GM19043 (cell line): ENCODE data around the gene MRC2.
"Not testable (repeated sequence)": the region's sequence is repeated elsewhere in the genome, so short reads cannot be mapped to it uniquely, and the experiment has no call there.

Experiments
- ATAC-seq: cut with Tn5 transposase; IDR thresholded peaks from one replicate; pipeline ENCODE4 v1.9.1; 2021; ENCODE audit warnings: low read depth; ENCODE audit not compliant: unreplicated experiment

The MRC2 gene

DNA sequence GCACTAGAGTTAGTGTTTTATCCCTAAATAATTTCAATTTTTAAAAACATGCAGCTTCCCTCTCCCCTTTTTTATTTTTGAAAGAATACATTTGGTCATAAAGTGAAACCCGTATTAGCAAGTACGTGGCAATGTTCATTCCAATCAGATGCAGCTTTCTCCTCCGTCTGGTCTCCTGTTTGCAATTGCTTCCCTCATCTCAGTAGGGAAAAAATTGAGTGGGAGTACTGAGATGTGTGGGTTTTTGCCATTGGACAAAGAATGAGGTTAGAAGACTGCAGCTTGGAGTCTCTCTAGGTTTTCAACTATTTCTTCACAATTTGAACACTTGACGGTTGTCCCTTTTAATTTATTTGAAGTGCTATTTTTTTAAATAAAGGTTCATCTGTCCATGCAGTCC is 14.4 kb upstream of the MRC2 start:
- not testable (repeated sequence) for ATAC-seq

DNA sequence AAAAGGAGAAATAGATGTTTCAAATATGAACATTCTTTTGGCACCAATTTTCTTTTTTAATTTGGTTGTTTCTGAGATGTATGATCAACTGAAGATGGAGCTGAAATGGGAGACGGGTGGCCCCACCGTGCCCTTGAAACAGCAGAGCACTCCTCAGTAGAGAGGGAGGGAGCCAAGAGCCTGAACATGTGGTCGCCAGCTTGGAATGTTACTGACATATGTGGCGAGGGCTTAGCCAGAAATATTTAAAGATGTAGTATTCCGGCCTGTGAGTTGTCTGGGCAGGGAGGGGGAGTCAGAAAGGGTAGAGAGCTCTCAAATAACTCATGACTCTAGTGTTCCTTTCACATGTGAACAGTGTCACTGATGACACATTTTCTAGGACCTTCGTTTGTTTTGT is 13.3 kb upstream of the MRC2 start:
- no peak for ATAC-seq

DNA sequence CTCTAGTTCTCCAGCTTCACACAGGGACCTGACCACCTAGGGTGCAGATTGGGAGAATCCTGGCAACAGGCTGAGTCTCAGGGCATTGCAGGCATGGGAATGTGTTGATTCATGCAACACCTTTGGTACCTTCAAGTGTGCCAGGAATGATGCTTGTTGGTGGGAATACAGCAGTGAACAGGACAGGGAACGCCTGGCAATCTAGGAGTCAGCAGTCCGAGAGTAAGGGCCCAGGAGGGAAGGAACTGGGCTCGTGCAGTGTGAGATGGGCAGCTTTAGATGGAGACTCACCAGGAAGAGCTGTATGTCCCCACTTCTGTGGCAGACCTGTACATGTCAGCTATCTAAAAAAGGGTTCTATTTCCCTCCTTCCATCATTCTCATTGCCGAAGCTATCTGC is 12.0 kb upstream of the MRC2 start:
- no peak for ATAC-seq

DNA sequence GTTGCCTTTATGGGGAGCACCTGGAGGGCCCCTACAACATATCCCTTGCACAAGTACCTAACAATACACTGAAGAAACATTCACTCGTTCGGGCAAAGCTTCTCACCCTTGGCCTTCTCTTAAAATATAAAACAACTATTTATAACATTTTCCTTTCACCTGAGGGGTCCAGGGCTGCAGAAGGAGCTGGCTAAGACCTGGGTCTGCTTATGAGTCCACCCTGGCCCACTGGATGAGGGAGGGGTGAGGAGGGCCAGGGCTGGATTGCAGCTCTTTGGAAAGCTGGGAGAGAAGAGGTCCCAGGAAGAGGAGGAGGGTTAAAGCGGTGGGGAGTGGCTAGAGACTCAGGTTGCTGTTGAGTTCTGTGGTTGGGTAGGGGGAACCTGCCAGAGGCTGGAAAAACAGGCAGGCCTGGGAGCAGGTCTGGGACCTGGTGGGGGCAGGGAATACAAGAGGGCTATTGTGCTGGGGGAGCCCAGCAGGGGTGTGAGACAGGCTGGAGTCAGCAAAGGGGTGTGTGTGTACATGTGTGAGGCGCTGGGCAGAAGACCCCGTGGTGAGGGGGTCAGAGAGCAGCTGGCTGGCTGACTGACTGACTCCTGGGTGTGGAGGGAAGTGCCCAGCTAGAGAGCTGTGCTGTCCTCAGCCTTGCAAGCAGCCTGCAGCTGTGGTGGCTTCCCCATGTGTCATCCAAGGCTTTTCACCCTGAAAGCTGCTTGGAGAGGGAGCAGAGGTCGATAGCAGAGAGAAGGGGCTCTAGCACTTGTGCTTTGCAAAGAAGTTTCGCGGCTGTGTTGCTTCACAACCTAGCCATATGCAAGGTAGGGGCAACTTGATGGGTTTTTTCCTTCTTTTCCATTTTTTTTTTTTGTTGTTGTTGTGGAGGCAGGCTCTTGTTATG is 10.2 kb upstream of the MRC2 start:
- no peak for ATAC-seq

DNA sequence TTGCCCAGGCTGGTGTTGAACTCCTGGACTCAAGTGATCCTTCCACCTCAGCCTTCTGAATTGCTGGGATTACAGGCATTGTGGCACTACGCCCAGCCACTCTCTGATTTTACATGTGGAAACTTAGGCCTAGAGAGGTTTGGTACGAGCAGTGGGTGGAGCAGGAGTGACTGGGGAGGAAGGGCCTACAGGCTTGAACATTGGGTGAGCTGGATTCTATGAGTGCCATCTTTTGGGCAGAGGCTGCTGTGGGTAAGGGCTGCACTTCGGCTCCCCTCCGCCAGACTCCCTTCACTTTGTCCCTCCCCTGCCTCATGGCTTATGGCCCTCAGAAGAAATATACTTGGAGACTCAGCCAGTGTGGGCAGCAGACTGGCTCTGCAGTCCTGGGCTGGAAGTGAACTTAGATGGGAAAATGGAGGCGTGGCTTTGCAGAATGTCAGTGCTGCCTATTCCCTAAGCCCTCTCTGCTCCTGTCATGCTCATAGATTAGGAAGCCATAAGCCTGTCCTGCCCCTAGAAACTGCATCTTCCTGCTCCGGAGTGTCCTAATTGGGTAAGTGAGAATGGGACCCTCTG is 9.5 kb upstream of the MRC2 start:
- no peak for ATAC-seq

DNA sequence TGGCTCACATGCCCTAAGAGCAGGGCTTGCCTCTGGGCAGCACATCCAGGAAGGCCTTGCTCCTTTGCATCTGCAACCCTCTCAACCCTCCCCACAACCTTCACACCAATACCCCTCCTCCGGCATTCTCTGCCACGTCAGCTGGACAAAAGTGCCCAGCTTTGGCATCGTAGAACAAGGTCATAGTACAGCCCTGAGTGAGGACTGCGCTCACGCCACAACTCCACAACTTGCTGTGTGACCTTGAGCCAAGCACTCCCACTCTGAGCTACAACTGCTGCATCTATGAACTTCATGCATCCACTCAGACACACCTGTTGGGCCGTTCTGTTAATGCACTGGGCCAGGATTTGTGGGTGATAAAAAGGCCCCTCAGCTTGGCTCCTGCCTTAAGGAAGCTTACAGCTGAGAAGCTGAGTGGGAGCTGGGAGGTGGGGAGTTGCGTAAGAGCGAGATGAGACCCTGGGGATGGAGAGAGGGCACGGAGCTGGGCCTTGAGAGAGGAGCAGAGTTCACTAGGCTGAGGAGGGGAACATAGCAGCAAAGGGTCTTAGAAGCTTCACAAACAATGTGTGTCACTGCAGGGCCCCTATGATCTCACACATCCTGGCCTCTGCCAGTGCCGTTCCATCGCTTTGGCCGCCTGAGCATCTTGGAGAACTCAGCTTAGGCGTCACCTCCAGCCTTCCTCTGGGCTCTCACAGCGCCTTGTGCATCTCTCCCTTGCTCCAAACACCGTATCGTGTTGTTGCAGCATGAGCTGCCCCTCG is 8.6 kb upstream of the MRC2 start:
- ATAC-seq, result no peak

DNA sequence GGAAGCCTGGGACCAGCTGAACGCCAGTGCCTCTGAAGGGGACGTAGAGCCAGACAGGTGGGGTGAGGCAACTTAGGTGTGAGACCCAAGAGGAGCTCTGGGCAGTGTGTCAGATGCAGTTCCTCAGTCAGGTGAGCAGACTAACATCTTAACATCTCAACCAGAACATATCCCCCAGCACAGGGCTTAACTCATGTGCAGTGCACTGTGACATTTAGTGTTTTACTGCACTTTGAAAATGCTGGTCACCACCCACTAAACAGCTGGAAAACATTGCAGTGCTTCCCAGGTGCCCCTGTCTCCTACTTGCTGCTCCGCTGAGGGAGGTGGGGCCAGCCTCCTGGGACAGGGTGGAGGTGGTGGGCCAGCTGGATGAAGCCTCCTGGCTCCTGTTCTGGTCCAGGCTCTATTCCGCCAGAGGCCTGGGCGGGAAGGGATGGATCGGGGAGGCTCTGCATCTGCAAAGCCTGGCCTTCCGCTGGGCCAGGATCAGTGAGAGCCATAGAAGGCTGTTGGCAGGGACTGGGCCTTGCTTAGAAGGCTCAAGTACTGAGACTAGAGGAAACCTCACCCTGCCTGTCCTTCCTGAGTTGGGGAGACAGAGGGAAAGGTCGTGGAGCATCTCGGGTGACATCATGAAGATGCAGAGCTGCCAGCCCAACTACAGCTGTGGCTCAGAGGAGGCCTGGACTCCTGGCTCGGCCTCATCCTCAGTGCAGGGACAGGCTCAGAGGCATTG is 7.9 kb upstream of the MRC2 start:
- no peak for ATAC-seq

DNA sequence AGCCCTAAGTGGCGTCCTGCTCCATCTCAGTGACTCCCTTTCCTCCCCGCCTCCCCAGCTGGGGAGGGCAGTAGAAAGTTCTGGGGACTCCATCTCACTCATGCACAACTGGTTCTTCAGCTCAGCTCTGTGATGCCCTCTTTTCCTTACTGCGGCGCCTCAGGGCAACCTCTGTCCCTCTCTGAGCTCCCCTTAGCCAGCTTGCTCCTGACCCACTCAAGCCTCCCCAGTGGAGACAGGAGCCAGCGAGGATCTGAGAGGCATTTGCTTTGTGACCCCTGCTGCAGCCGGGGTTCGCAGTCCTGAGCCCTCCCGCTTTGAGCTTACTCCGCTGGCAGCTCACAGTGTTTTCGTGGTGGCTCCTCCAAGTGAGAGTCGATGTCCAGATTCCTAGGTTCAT is 6.2 kb upstream of the MRC2 start:
- no peak for ATAC-seq

DNA sequence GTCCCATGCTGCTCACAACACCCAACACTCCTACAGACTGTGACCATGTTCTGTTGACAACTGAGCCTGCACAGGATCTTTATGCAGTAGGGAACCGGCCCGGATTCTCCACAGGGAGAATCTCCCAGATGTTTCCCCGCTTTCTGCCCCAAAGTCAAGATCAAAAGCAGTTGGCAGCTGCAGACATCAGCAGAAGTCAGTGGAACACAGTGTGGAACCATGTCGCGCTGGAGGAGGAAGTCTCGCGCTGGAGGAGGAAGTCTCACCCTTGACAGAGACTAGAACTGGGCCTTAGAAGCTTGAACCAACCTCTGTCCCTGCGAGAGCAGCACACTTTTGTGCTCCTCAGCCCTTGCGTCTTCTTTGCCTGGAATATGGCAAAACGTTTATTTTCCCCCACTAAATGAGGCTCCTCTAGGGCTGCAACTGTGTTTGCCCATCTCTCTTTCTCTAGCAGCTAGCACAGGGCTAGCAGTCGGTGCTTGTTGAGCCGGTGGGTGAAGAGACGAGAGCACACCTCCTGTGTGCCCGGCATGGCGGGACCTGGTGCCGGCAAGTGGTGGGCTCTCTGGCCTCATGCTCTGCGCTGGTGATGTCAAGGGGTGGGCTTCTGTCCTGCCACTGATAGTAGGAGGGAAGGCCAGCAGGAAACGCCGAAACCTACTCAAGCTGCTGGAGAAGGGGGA is 2.1 kb upstream of the MRC2 start:
- ATAC-seq, result no peak

DNA sequence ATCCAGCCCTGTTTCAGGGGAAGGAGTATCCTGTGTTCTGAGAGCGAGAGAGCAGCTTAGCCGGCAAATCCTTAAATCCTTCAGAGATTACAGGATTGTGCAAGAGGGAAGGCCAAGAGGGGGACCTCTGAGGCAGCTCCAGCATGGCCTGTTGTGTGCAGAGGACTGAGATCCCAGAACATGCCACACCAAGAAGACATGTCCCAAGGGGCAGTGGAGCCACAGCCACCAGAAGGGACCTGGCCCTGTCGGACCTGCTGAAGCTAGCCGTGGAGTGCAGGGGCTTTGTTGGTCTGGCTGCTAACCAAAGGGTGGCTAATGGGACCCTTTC is 1.6 kb upstream of the MRC2 start:
- no peak for ATAC-seq

DNA sequence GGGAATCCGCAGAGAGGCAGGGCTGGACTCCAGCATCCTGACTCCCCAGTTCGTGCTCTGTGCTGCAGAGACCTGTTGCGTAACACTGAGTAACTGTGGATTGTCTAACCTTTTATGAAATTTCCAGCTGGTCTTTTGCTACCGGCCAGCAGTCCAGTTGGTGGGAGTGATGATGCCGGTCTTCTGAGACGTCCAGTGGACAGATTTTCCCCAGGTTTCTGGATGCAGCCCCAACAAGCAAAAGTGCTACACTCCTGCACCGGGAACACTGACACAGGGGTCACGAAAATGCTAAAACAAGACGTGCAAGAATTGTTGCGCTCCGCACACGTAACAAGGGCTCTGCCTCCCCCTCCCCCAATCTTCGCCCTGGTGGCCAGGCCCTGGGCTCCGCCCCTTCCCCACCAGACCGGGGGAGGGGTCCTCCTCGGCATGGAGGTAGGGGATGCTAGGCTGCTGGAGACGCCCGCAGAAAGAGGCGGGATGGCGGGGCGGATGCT is 701 bp upstream of the MRC2 start:
- no peak for ATAC-seq

DNA sequence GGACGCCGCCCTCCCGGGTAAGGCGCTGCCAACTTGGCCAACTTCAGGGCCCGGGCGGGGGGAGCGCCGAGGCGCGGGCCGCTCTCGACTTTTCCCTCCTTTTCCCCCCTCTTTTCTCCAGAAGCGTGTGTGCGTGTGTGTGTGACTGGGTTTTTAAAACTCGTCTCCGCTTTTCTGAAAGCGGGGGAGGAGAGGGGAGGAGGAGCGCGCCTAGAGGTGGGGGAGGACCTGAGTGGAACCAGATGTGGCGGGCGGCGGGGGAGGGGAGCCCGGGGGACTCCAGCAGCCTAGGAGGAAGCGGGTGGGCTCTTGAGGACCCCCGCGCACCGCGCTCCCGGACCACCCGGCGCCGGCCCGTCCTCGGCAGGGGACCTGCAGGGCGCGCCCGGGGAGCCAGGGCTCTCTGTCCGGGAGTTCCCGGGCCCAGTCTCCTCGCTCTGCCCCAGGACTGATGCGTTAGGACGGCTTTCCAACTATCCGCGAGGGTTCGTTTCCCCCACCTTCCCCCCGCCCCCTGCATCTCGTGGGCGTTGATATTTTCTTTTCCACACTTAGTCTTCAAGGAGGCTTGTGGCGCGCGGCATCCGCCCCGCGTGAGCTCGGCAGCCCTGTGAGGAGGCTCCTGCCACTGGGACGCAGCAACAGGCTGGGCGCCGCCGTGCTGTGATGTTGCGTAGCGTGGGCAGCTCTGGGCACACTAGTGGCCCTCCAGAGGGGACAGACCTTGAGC is 599 bp downstream of the MRC2 start:
- no peak for ATAC-seq

DNA sequence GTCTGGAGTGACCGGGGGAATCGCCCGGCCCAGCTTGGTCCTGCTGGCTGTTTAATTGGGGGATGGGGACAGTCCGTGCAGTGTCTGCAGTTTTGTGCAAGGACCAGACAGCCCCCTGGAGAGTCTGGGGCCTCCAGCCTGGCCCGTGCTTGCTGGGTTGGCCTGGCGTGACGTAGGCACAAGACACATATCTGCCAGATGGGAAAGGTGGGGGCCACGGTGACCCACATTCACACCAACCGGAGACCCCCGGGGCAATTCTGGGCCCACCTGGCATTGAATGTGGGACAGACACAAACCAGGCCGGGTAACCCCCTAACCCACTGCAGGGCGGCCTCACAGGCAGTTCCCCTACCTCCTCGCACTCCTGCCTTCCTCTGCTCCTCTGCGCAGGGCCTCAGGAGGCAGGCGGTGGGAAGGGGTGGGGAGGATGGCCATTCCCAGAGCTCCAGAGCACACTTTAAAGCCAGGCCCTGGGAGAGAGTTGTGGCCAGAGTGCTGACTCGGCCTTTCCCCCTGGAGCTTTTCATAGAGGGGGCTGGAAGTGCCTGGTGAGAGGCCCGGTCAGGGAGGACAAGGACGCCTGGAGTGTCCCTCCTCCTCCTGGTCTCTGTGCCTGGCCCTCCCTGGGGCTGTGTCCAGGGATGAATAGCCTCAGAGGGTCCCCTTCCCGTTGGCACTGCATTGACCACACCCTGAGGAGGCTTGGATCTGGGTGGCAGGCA is 1.5 kb downstream of the MRC2 start:
- no peak for ATAC-seq

DNA sequence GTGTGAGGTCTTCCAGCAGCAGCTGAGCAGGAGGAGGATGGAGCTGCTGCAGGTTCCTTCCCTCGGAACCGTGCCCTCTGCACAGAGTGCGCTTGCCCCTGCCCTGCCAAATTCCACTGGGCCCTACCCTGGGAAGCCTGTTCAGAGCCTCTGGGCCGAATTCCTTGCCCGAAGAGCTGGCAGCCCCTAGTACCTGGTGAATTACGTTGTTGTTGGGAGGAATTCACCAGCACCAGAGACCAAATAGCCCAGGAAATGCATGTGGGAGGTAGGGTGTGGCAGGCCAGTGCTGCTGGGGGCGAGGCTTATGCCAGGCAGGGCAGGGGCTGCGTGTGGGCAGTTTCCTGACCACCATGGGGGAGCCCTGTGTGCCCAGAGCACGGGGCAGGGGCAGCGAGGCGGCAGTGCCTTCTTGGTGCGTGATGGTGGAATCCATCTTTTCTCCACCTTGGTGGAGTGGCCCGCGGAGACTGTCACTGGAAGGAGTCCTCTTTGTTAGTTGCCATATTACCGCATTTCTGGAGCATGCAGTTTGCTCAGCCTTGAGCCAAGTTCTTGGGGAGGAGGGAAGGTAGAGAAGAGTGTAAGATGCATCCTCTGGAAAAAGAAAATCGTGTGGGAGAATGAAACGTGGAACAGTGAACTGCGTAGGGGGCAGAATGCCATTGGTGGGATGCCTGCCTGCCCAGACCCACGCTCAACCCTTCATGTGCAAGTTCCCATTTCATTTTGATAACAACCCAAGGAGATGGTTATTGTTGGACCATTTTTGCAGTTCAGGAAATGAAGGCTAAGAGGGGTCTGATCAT is 2.3 kb downstream of the MRC2 start:
- no peak for ATAC-seq

DNA sequence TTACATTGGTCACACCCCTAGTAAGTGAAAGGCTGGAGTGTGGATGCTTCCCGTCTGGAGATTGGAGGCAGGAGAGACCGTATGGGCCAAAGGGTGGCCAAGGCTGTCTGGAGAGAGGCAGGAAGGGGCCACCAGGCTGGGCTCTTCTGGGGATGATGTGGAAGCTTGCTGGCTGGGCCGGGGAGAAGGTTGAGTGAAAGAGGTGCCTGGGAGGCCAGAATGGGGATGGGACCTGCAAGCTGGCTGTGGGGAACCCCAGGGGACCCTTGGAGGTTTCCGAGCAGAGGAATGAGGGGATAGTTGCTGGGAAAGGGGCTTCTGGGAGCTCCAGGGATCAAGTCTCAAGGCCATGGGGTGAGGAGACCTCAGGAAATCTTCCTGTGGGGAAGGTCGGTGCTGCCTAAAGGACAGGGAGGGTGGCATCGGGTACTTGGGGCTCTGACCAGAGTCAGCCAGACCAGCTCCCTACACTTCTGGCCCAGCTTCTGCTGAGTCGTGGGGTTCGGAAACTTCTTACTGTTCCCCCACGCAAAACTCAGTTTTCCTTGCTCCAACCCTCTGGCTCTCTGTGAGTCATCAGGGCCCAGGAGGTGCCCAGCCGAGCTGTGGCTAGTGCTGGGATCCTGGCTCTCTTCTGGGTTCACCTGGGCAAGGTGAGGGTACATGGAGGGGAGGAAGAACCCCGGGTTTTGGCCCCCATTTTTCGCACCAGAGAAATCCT is 3.1 kb downstream of the MRC2 start:
- ATAC-seq, result no peak

DNA sequence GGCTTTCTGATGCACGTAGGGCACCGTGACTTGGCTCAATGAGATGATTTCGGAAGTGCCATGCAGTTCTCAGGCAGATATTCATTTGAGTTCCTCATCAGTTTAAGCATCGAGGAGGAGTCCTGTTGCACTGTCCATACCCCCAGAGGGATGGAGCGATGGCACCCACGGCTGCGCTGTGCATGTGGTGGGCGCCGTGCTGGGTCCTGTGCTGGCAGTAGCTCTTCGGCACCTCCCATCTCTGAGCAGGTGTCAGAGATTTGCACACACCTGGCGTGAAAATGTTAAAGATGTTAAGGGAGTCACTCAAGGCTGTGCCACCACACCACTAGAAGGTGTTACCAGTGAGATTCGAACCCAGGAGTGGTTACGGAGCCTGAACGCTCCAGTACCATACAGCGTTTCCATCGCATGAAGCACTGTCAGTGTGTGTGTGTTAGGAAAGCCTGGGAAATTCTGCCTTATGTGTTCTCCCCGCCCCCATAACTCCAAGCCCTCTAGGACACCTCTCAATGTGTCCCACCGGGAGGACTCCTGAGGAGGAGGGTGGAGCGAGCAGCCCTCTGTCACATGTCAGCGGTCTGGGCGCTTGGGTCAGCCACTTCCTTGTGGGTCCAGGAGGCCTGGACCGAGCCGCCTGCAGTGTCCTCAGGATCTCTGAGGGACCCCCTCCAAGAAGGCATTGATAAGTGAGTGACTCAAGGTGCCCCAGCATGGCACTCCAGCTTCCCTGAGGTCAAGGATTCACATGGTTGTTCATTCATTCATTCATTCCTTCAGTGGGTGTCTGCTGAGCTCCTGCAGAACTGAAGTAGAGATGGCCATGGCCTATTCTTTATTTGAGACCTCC is 3.8 kb downstream of the MRC2 start:
- ATAC-seq, result no peak
